Activated CD8-positive, alpha-beta memory T cell treated with anti-CD3 and anti-CD28 coated beads, Interleukin-2, amount 50 U/mL, for 4 hours (primary cell): ENCODE data around the gene TMEM237.

ENCODE experiments used
- DNase-seq: peaks from one replicate; pipeline ENCODE4 v3.0.0-alpha.2; 2020

The TMEM237 gene

DNA sequence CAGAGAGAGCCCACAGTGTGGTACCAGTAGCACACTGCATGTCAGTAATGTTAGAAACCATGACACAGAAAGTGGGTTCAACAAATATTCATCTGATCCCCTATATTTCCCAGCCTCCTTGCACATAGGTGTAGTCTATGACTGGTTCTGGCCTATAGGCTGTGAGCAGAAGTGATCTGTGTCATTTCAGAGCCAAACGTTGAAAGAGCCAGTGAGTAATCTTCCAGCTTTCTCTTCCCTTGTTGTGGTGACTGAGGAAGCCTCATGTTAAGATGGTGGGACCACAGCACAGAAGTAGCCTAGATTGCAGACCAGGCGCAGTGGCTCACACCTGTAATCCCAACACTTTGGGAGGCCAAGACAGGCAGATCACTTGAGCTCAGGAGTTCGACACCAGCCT lies 4.1 kb downstream of the TMEM237 start:
- DNase-seq = no peak

- no peak for DNase-seq
These were observed 5.0 kb downstream of the TMEM237 start for GRCh38 chr2:201638326-201638725.

DNA sequence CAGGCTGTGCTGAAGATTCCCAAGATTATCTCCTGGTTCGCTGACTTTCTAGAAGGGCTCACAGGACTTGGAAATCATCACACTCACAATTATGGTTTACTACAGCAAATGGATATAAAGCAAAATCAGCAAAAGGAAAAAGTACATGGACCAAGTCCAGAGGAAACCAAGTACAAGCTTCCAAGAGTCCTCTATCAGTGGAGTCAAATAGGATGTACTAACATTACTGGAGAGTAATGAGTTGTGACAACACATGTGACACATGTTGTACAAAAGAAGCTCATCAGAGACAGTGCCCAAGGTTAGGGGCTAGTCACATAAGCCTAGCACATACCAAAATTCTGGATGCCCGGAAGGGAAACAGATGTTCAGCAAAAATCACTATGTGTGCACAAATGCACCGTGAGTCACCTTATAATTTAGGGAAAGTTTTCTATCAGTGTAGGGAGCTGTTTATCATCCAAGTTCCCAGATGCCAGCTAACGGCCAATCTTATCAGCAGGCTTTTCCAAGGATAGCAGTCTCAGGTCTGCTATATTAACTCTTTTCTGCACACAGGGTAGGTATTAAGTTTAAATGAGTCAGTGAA lies 9.5 kb downstream of the TMEM237 start:
- DNase-seq = no peak

- DNase-seq = no peak
These were observed 12.3 kb downstream of the TMEM237 start for GRCh38 chr2:201631041-201631440.

GRCh38 chr2:201630577-201630976 lies 12.7 kb downstream of the TMEM237 start:
- DNase-seq = no peak

DNA sequence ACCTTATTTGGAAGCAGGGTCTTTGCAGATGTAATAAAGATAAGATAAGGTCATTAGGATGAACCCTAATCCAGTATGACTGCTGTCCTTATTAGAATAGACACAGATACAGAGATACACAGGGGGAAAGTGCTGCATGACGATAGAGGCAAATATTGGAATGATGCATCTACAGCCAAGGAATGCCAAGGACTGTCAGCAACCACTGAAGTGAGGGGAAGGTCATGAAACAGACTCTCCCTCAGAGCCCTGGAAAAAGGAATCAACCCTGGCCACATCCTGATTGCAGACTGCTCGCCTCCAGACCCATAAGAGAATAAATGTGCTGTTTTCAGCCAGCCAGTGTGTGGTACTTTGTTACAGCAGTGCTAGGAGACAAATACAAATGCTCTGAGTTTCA lies 14.8 kb downstream of the TMEM237 start:
- DNase-seq = no peak

DNA sequence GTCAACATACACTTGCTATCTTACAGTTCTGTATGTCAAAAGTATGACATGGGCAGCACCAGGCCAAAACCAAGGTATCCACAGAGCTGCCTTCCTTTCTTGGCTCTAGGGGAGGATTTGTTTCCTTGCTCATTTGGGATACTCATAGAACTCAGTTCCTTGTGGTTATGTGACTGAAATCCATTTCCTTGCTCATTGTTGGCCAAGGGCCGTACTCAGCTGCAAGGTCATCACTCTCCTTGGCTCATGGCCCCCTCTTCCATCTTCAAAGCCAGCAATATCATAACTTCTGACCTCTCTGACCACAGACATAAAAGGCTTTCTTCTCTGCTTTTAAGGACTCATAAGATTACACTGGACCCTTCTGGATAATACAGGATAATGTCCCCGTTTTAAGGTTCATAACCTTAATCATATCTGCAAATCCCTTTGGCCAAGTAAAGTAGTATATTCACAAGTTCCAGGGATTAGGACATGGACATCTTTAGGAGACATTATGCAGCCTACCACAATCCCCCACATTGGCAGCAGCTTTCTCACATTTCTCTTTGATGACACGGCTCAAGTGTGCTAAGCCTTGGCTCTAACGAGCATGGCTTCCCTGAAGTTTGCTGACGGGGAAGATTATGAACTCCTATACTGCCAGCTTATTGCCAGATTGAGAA lies 20.9 kb downstream of the TMEM237 start:
- no peak for DNase-seq

DNA sequence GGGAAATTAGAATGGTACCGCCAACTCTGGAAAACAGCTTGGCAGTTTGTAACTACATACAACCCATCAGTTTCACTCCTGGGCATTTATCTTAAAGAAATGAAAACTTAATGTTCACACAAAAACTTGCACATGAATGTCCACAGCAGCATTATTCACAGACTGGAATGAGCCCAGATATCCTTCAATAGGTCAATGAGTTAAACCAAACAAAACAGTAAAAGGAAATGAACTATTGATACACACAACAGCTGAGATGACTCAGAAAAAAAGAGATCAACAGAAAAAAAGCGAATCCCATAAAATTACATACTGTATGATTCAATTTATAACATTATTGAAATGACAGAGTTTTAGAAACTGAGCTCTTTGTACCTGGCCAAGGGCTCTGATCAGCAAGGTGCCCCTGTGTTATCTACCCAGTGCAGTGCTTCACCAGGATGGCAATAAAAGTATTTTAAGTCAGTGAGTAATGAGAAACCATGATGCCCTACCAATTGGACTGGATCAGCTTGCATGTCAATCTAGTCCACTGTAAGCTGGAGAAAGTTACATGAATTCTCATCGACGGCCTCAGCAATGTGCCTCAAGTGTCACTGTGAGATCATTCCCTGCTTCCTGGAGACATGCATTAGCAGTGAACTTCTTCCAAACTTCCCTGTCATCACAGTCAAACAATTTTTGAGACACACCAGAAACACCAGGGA lies 21.9 kb downstream of the TMEM237 start:
- DNase-seq = no peak

- DNase-seq = no peak
These were observed 24.3 kb downstream of the TMEM237 start for GRCh38 chr2:201618744-201619662.

DNA sequence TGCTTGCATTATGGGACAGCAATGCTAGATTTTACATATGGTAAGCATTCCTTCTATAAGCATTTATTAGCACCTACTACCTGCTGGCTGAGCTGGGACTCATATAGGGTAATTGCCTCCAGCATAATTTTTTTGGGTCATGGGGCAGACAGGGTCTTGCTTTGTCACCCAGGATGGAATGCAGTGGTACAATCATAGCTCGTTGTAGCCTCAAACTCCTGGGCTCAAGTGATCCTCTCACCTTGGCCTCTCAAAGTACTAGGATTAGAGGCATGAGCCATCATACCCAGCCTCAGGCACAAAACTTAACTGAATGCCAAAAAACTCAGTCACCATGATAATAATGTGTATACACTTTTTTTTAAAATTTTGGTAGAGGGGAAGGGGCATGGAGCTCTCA lies 35.3 kb downstream of the TMEM237 start:
- DNase-seq = no peak

DNA sequence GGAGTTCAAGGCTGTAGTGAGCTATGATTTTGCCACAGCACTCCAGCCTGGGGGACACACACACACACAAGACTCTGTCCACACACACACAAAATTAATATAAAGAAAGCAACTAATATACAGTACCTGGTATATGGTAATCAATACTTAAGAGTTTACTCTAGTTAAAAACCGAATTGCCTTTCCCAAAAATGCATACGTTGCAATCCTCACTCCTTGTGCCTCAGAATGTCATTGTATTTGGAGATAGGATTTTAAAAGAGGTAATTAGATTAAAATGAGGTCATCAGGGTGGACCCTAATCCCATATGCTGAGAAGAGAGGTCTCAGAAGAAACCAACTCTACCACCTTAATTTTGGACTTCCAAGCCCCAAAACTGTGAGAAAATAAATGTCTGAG lies 35.7 kb downstream of the TMEM237 start:
- no peak for DNase-seq

GRCh38 chr2:201600906-201601305 lies 42.4 kb downstream of the TMEM237 start:
- DNase-seq = no peak

GRCh38 chr2:201597397-201597796 lies 45.9 kb downstream of the TMEM237 start:
- DNase-seq = no peak

- DNase-seq = no peak
These were observed 62.8 kb downstream of the TMEM237 start for GRCh38 chr2:201580486-201580885.

DNA sequence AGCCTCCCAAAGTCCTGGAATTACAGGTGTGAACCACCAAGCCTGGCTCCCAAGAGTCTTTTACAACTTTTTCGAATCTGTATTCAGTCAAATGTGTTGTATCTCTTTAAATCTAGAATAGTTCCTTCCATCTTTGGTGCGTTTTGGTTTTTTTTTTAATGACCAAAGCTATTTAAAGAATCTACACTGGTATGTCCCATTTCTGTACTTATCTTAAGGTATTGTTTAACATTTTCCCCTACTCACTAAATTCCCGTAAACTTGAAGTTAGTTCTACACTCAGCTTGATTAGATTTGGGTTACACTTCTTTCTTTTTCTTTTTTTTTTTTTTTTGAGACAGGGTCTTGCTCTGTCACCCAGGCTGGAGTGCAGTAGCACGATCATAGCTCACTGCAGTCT lies 63.8 kb downstream of the TMEM237 start:
- DNase-seq = no peak

GRCh38 chr2:201575971-201576370 lies 67.3 kb downstream of the TMEM237 start:
- no peak for DNase-seq

DNA sequence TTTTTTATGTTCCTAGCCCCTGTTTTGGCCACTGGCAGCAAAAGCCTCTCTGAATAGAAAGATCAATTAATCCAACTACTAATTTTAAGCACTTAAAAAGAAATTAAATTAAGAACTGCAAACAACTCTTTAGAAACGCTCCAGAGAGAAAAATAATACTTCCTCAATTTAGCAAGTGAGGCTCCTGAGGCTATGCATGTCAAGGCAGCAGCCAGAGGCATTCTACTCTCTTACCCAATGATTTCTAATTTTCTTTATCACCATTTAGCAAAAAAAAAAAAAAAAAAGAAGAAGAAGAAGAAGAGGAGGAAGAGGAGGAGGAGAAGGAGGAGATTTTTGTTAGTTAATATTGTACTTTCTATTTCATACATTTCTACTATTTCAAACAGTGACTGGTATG lies 68.5 kb downstream of the TMEM237 start:
- no peak for DNase-seq

DNA sequence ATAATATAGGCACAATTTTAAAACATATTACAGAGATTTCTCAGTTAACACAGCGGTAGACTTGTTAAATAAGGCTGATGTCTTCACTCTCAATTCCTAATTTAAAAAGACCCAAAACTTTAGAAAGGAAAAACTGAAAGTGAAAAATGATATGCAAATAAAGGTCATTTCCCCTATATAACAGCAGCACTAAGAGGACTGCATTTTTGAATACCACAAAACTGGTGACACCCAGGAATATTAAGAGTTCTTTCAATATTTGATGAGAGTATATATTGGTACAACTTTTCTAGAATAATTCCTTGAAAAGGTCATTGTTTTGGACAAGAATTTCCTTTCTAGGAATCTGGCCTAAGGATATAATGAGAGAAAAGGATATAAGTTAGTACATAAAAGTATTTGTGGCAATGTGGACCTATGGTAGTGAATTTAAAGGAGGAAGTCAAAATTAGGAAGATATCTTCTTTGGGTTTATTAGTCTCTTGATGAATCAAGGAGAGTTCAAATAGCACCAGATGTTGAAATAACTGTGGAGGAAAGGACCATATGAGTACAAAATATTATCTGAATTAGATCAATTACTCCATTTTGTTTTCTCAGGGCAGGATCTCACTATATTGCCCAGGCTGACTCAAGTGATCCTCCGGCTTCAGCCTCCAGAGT lies 70.3 kb downstream of the TMEM237 start:
- DNase-seq = no peak
